GM12872 (cell line): ENCODE results near the gene SYNE1.

Experiments used
- CTCF ChIP-seq: IDR thresholded peaks from 3 replicates; pipeline ENCODE4 v1.5.1; 2011; ENCODE audit warnings: low read depth, mild to moderate bottlenecking, low read length, moderate library complexity; ENCODE audit not compliant: insufficient read depth

SYNE1 gene

GRCh38 chr6:152463164-152463563 lies 174.0 kb downstream of the SYNE1 start:
- no peak for TF ChIP-seq CTCF

GRCh38 chr6:152462716-152463115 lies 174.4 kb downstream of the SYNE1 start:
- TF ChIP-seq CTCF: no peak

- no peak for TF ChIP-seq CTCF
Observed at GRCh38 chr6:152461556-152461955, 175.6 kb downstream of the SYNE1 start.

GRCh38 chr6:152458648-152459644 lies 178.2 kb downstream of the SYNE1 start:
- TF ChIP-seq CTCF: no peak

GRCh38 chr6:152457949-152458624 lies 179.1 kb downstream of the SYNE1 start:
- TF ChIP-seq CTCF: no peak

GRCh38 chr6:152454003-152454402 lies 183.2 kb downstream of the SYNE1 start:
- no peak for TF ChIP-seq CTCF

GRCh38 chr6:152453421-152453820 lies 183.7 kb downstream of the SYNE1 start:
- TF ChIP-seq CTCF: no peak
